Esophagus (tissue), 2 donors: ENCODE measurements around the gene ZNF473. TPM values are rescaled to one million over a fixed set of nuclear protein-coding genes. Genes with fewer than 3 reads are reported as not detected.

Experiments
- H3K27ac ChIP-seq, 2 donors: one replicate each; pipeline ENCODE4 v1.5.1; 2013; ENCODE audit warnings: low read depth in 2 of 2, mild to moderate bottlenecking in 2 of 2, inconsistent platforms in 1 of 2, low read length in 1 of 2, moderate library complexity in 1 of 2
- H3K27me3 ChIP-seq, 2 donors: one replicate each; pipeline ENCODE4 v1.6.1; 2013; ENCODE audit warnings: low read length in 2 of 2, control low read depth in 1 of 2, mild to moderate bottlenecking in 1 of 2; ENCODE audit not compliant: insufficient read depth in 2 of 2, control insufficient read depth in 1 of 2
- H3K36me3 ChIP-seq, 2 donors: one replicate each; pipeline ENCODE4 v1.6.1; 2013; ENCODE audit warnings: low read length in 1 of 2; ENCODE audit not compliant: control insufficient read depth in 2 of 2, insufficient read depth in 2 of 2
- H3K4me1 ChIP-seq, 2 donors: one replicate each; pipeline ENCODE4 v1.6.1; 2013; ENCODE audit warnings: low read length in 1 of 2; ENCODE audit not compliant: control insufficient read depth in 2 of 2, insufficient read depth in 2 of 2
- H3K4me3 ChIP-seq, 2 donors: one replicate each; pipeline ENCODE4 v1.5.1; 2013; ENCODE audit warnings: low read length in 2 of 2, mild to moderate bottlenecking in 2 of 2, low read depth in 1 of 2, moderate library complexity in 1 of 2
- H3K9me3 ChIP-seq, 2 donors: one replicate each; pipeline ENCODE4 v1.6.1; 2013; ENCODE audit warnings: mild to moderate bottlenecking in 2 of 2, low read depth in 1 of 2, low read length in 1 of 2, moderate library complexity in 1 of 2; ENCODE audit not compliant: control insufficient read depth in 2 of 2, insufficient read depth in 1 of 2
- WGBS, 2 donors: extraction: QIAGEN DNeasy Blood & Tissue Kit; methylation state at CpG; one replicate each; pipeline ENCODE4 v1.1.7; 2013; 5-methylcytosine and 5-hydroxymethylcytosine counted together
- polyA plus RNA-seq, 2 donors: library from polyadenylated mRNA; stranded (reverse); fragments of 200-250 nt; gene quantifications; one replicate each; pipeline ENCODE4 v1.2.3, GENCODE V29; 2013
- donor health status: healthy with polysubstance abuse.
- donor health status: Bipolar disorder and iron deficiency.

Gene ZNF473
- polyA plus RNA-seq, 2 donors, result 1.8 to 1.9 TPM

DNA sequence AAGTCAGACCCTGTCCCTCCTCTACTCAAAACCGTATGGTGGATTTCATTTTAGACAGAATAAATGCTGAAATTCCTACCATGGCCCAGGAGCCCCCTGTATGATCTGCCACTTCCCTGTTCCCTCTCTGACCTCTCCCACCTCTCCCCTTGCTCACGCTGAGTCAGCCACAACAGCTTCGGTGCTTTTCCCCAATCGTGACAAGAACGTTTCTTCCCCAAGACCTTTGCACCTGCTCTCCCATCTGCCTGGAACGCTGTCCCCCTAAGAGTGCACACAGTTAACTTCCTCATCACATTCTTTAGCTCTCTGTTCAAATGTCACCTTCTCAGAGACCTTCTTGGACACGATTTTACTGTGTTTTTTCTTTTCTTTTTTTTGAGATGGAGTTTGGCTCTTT, 3.0 kb upstream of the ZNF473 start:
- Histone ChIP-seq H3K36me3 (peaks cover 0 to 2% of the 10 kb centered on the region in 2 donors), H3K27me3 (no peaks in the 10 kb centered on the region), H3K4me3 (no peak overlapping the region), H3K4me1 (peaks cover 0 to 5% of the 10 kb centered on the region in 2 donors), H3K27ac (no peak overlapping the region), H3K9me3 (no peaks in the 10 kb centered on the region)
- 74 to 77% methylated on average over 7 of the region's 7 CpGs for WGBS, 2 donors

DNA sequence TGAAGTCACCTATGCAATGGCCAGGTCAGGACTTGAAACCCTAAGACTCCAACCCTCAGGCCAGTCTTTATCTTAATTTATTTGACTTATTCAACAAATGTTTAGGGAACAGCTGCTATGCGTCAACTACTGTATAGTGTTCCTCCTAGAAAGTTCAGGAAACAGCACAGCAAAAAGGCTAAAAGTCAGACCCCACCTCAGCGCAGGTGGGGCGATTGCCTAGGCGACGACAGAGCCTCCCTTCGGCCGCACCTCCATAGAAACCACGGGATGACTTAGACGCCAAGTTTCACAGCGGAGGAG, 1.1 kb upstream of the ZNF473 start:
- Histone ChIP-seq H3K27me3 (no peaks in the 10 kb centered on the region), H3K4me3 (peak overlapping the region; percentile 83 to 91), H3K4me1 (peaks cover 0 to 5% of the 10 kb centered on the region in 2 donors), H3K36me3 (peaks cover 0 to 2% of the 10 kb centered on the region in 2 donors), H3K27ac (peak overlapping the region; percentile 97 to 99), H3K9me3 (no peaks in the 10 kb centered on the region)
- 1% methylated on average over 10 of the region's 10 CpGs for WGBS, 2 donors

DNA sequence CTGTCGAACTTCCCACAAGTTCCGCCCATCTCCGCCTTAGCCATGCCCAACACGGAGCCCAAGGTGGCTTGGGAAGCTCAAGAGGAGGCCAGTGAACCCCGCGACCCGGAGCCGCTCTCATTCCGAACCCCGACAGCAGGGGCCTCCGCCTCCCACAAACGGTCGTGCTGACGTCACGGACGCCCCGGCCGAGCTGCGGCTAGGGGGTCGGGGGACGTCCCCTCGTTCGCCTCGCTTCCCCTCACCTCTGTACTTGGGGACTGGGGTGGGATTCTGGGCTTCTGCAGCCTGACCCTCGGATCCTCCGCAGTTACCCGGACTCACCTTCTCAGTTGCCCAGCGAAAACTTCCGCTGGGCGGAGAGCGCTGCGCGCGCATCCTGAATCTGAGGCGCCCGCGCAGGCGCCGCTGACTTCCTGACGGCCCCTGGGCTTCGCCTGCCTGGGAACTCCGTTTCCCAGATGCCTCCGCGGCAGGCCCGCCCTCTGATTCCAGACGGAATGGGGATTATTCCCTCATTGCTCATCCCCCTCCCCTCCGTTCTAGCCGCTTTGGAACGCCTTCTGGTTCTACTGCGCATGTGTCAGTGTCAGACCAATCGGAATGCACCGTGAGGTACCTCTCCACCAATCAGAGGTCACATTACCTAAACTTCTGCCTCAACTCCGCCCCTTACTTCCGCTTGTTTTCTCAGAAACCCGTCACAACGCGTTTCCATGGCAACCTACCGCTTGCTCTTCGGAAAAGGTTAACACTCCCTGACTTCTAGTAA, 597 bp upstream of the ZNF473 start, which contains the start of gene VRK3:
Gene VRK3 (minus strand): TSS at position 351 of the 772 bp plus-strand sequence. CDS start 9,210 bp downstream, outside the sequence.
- Histone ChIP-seq H3K4me3 (peak within 1 kb of the TSS; percentile 83 to 91), H3K27me3 (no peaks in the 10 kb centered on the region), H3K27ac (peak within 1 kb of the TSS; percentile 97 to 99), H3K36me3 (peaks cover 2% of the 10 kb centered on the region in 2 donors), H3K4me1 (peaks cover 0 to 5% of the 10 kb centered on the region in 2 donors), H3K9me3 (no peaks in the 10 kb centered on the region)
- 0% methylated on average over 46 to 59 of the region's 59 CpGs for WGBS, 2 donors

DNA sequence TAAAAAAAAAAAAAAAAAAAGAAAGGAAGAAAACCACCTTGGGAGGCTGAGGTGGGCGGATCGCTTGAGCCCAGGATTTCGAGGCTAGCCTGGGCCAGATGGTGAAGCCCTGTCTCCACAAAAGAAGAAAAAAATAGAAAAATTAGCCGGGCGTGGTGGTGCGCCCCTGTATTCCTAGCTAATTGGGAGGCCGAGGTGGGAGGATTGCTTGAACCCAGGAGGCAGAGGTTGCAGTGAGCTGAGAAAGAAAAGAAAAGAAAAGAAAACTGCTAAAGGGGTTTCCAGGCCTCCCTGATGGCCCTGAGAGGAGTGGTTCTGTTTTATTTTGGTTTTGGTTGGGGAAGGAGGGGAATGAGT, 723 bp downstream of the ZNF473 start:
- Histone ChIP-seq H3K27me3 (no peaks in the 10 kb centered on the region), H3K9me3 (no peaks in the 10 kb centered on the region), H3K27ac (no peak overlapping the region), H3K4me1 (peaks cover 0 to 5% of the 10 kb centered on the region in 2 donors), H3K4me3 (peak overlapping the region in 1 of 2 donors; percentile 77), H3K36me3 (peaks cover 7 to 8% of the 10 kb centered on the region in 2 donors)
- 91 to 92% methylated on average over 7 of the region's 7 CpGs for WGBS, 2 donors

DNA sequence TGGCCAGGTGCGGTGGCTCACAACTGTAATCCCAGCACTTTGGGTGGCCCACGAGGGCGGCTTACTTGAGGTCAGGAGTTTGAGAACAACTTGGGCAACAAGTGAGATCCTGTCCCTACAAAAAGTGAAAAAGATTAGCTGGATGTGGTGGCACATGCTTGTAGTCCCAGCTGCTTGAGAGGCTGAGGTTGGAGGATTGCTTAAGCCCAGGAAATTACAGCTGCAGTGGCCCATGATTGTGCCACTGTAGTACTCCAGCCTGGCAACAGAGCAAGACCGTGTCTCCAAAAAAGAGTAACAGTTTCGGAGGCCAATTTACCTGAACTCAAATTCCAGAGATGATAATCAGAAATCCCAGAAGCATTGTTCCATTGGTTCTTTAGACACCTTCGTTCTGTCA, 4.4 kb downstream of the ZNF473 start:
- Histone ChIP-seq H3K4me3 (no peak overlapping the region), H3K9me3 (no peaks in the 10 kb centered on the region), H3K27ac (no peak overlapping the region), H3K27me3 (no peaks in the 10 kb centered on the region), H3K36me3 (peaks cover 14 to 18% of the 10 kb centered on the region in 2 donors), H3K4me1 (peaks cover 0 to 5% of the 10 kb centered on the region in 2 donors)
- 89 to 91% methylated on average over 6 of the region's 6 CpGs for WGBS, 2 donors

DNA sequence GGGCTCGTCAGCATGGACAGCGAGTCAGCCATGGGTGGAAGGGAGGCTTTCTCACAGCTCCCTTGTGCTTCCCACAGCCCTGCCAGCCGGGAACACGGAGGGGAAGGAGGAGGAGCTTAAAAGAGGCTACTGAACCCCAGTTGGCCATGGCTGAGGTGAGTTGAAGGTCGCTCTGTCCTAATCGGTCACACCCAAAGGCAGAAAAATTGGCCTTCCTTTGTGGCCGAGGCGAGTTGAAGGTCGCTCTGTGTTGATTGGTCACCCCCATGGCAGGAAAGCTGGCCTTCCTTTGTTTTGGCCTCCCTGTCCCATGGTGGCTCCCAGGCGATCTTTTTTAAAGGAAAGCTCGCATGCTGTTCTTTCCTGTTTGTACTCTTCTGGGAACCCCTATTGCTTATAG, 5.1 kb downstream of the ZNF473 start:
- Histone ChIP-seq H3K27me3 (no peaks in the 10 kb centered on the region), H3K4me3 (no peak overlapping the region), H3K9me3 (no peaks in the 10 kb centered on the region), H3K4me1 (peaks cover 0 to 5% of the 10 kb centered on the region in 2 donors), H3K36me3 (peaks cover 14 to 18% of the 10 kb centered on the region in 2 donors), H3K27ac (no peak overlapping the region)
- 89 to 90% methylated on average over 11 of the region's 11 CpGs for WGBS, 2 donors

DNA sequence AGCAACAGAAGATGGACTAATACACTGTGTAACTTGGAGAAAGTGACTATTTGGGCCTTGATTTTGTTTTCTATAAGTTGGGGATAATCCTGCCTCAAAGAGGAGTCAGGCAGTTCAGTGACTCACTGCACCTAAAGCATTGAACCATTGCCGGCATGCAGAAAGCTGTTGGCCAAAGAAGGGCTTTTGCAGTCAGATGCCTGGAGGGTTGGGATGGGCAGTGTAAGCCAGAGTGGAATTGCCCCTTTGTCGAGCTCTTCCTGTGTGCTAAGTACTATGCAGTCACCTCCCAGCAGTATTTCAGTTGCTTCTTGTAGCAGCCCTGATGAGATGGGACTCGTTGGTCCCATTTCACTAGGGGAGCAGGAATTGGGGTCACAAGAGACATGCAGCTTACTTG, 11.1 kb downstream of the ZNF473 start:
- H3K27me3 ChIP-seq, result no peaks in the 10 kb centered on the region
- peak overlapping the region; percentile 33 to 47 for H3K27ac ChIP-seq
- peaks cover 27 to 30% of the 10 kb centered on the region in 2 donors for H3K36me3 ChIP-seq
- H3K4me3 ChIP-seq, result no peak overlapping the region
- peaks cover 0 to 5% of the 10 kb centered on the region in 2 donors for H3K9me3 ChIP-seq
- WGBS, 2 donors, result 55 to 74% methylated on average over 3 of the region's 3 CpGs
- H3K4me1 ChIP-seq, result peaks cover 0 to 2% of the 10 kb centered on the region in 2 donors

DNA sequence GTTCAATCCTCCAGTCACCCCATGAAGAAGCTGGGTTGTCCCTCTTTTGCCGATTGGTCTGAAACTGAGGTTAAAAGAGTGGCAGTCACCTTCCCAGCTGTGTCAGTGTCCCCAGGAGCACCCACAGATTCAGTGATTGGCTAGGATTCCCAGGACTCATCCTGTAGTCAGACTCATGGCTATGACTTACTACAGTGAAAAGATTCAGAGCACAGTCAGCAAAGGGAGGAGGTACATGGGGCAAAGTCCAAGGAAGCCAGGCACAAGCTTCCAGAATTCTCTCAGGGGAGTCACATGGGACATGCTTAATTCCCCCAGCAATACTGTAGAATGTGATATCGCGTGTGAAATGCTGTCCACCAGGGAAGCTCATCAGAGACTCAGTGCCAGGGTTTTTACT, 14.2 kb downstream of the ZNF473 start:
- Histone ChIP-seq H3K4me3 (no peak overlapping the region), H3K27me3 (no peaks in the 10 kb centered on the region), H3K4me1 (peaks cover 0 to 2% of the 10 kb centered on the region in 2 donors), H3K9me3 (peaks cover 4 to 23% of the 10 kb centered on the region in 2 donors), H3K27ac (no peak overlapping the region), H3K36me3 (peaks cover 34 to 46% of the 10 kb centered on the region in 2 donors)
- 86 to 97% methylated on average over 3 of the region's 3 CpGs for WGBS, 2 donors

DNA sequence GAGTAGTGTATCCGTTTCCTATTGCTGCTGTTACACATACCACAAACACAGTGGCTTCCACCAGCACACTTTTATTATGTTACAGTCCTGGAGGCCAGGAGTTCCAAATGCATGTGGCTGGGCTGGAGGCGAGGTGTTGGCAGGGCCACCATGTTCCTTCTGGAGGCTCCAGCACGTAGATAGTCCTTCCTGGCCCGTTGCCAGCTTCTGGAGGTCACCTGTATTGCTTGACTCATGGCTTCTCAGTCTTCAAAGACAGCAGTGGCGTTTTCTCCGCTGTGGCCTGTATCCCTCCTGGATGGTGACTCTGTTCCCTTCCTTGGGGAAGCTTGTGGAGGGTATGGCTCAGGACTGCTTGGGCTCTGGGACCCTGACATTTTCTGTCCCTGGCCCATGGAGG, 15.2 kb downstream of the ZNF473 start:
- H3K27ac ChIP-seq, result no peak overlapping the region
- H3K36me3 ChIP-seq, result peaks cover 44 to 56% of the 10 kb centered on the region in 2 donors
- H3K9me3 ChIP-seq, result peaks cover 9 to 33% of the 10 kb centered on the region in 2 donors
- H3K27me3 ChIP-seq, result no peaks in the 10 kb centered on the region
- H3K4me3 ChIP-seq, result no peak overlapping the region
- peaks cover 0 to 2% of the 10 kb centered on the region in 2 donors for H3K4me1 ChIP-seq
- WGBS, 2 donors, result 89 to 91% methylated on average over 6 of the region's 6 CpGs
